DMS153 treated with DMSO at 0.1 percent for 48 hours (cell line): Measurements from ENCODE around the gene ZNF566.
"Not testable (repeated sequence)": the region's sequence is repeated elsewhere in the genome, so short reads cannot be mapped to it uniquely, and the experiment has no call there.

Source experiments
- DNase-seq: peaks from one replicate; lab custom pipeline; 2025; ENCODE audit not compliant: unreplicated experiment; lab: John Stamatoyannopoulos, UW

The ZNF566 gene

GRCh38 chr19:36489118-36489919, at the start of gene ZNF566:
Gene ZNF566 (minus strand): TSS chr19:36489561. CDS start chr19:36476557, 13,004 bp downstream.
- DNase-seq = peak; percentile 88

- DNase-seq = no peak
Measured at GRCh38 chr19:36528921-36529518, 39.7 kb upstream of the ZNF566 start.

GRCh38 chr19:36528194-36528920, 39.0 kb upstream of the ZNF566 start, which contains the start of gene ZNF260:
Gene ZNF260 (minus strand): TSS chr19:36528271. CDS start chr19:36515238, 13,033 bp downstream.
- peak; percentile 97 for DNase-seq

GRCh38 chr19:36527873-36528193, 38.5 kb upstream of the ZNF566 start:
- no peak for DNase-seq

GRCh38 chr19:36527341-36527740, 38.0 kb upstream of the ZNF566 start:
- DNase-seq = no peak

- no peak for DNase-seq
Measured at GRCh38 chr19:36526581-36526980, 37.2 kb upstream of the ZNF566 start.

- no peak for DNase-seq
Measured at GRCh38 chr19:36524617-36525016, 35.3 kb upstream of the ZNF566 start.

GRCh38 chr19:36514012-36514612, 24.8 kb upstream of the ZNF566 start:
- DNase-seq = no peak

- DNase-seq = no peak
Measured at GRCh38 chr19:36508325-36508724, 19.0 kb upstream of the ZNF566 start.

GRCh38 chr19:36501973-36502372, 12.6 kb upstream of the ZNF566 start:
- DNase-seq = no peak

- no peak for DNase-seq
Measured at GRCh38 chr19:36497001-36497400, 7.6 kb upstream of the ZNF566 start.

- not testable (repeated sequence) for DNase-seq
Measured at GRCh38 chr19:36492689-36493453, 3.5 kb upstream of the ZNF566 start.

- not testable (repeated sequence) for DNase-seq
Measured at GRCh38 chr19:36490846-36491245, 1.5 kb upstream of the ZNF566 start.

- no peak for DNase-seq
Measured at GRCh38 chr19:36489920-36490415, 607 bp upstream of the ZNF566 start.

GRCh38 chr19:36488846-36489117, 579 bp downstream of the ZNF566 start:
- no peak for DNase-seq

GRCh38 chr19:36488118-36488845, 1.1 kb downstream of the ZNF566 start:
- DNase-seq = no peak

GRCh38 chr19:36483653-36484052, 5.7 kb downstream of the ZNF566 start:
- no peak for DNase-seq

GRCh38 chr19:36482876-36483275, 6.5 kb downstream of the ZNF566 start:
- no peak for DNase-seq

GRCh38 chr19:36460046-36460445, 29.3 kb downstream of the ZNF566 start:
- no peak for DNase-seq

GRCh38 chr19:36456831-36457230, 32.5 kb downstream of the ZNF566 start:
- no peak for DNase-seq
